Measurements from ENCODE around the gene PHF20.
A peak's percentile ranks its signal among the peaks of the same experiment; 100 is the strongest.
"Not testable (repeated sequence)": the region's sequence is repeated elsewhere in the genome, so short reads cannot be mapped to it uniquely, and the experiment has no call there.

Gene PHF20

GRCh38 chr20:35985806-35986205, 214.0 kb downstream of the PHF20 start:
- no peak for DNase-seq

- no peak for DNase-seq
Measured at GRCh38 chr20:35988910-35989463, 217.2 kb downstream of the PHF20 start.

GRCh38 chr20:35991142-35991771, 219.4 kb downstream of the PHF20 start:
- no peak for DNase-seq

GRCh38 chr20:35992713-35993335, 221.0 kb downstream of the PHF20 start:
- peak; percentile 2 for DNase-seq

- peak; percentile 42 for DNase-seq
Measured at GRCh38 chr20:35994994-35995453, 223.2 kb downstream of the PHF20 start.

- DNase-seq = not testable (repeated sequence)
Measured at GRCh38 chr20:35996492-35996891, 224.7 kb downstream of the PHF20 start.

All from NCI-H187 treated with DMSO at 0.1 percent for 48 hours (cell line).